Activated CD8-positive, alpha-beta memory T cell treated with anti-CD3 and anti-CD28 coated beads, Interleukin-2, amount 10 ng/mL, durations not matched to agents 7 days and 5 days (primary cell): ENCODE measurements around the gene PPP1R11. TPM values are rescaled to one million over a fixed set of nuclear protein-coding genes. Genes with fewer than 3 reads are reported as not detected.

Source experiments
- ATAC-seq: fragments of 150-1000 bp; cut with Tn5 transposase; one replicate; pipeline ENCODE4 v1.10.0; 2021; ENCODE audit warnings: moderate library complexity
- CTCF ChIA-PET: fragments of 350-600 bp; sonication (Branson Sonifier 250); formaldehyde crosslinking; loops from one replicate; lab custom pipeline; 2021; ENCODE audit warnings: antibody characterized with exemption; lab: Charles Lee
- DNase-seq: peaks from one replicate; pipeline ENCODE4 v3.0.0-alpha.2; 2020
- H3K27ac Mint-ChIP-seq: one replicate; pipeline ENCODE4 v1.8.0; 2021; ENCODE audit warnings: mild to moderate bottlenecking, mixed read lengths
- H3K27me3 Mint-ChIP-seq: one replicate; pipeline ENCODE4 v1.8.0; 2021; ENCODE audit warnings: mixed read lengths
- H3K36me3 Mint-ChIP-seq: one replicate; pipeline ENCODE4 v1.8.0; 2021; ENCODE audit warnings: mild to moderate bottlenecking, mixed read lengths
- H3K4me1 Mint-ChIP-seq: one replicate; pipeline ENCODE4 v1.8.0; 2021; ENCODE audit warnings: mixed read lengths
- H3K4me3 Mint-ChIP-seq: one replicate; pipeline ENCODE4 v1.8.0; 2021; ENCODE audit warnings: mild to moderate bottlenecking, moderate library complexity, mixed read lengths
- H3K9me3 Mint-ChIP-seq: one replicate; pipeline ENCODE4 v1.8.0; 2022; ENCODE audit warnings: low read depth, mixed read lengths
- total RNA-seq, 2 experiments: library from RNA; stranded (reverse); gene quantifications; one replicate each; pipeline ENCODE4 v1.2.3, GENCODE V29; 2021

Gene PPP1R11
- total RNA-seq, 2 experiments from 2014 or later = 49.5 to 50.4 TPM

DNA sequence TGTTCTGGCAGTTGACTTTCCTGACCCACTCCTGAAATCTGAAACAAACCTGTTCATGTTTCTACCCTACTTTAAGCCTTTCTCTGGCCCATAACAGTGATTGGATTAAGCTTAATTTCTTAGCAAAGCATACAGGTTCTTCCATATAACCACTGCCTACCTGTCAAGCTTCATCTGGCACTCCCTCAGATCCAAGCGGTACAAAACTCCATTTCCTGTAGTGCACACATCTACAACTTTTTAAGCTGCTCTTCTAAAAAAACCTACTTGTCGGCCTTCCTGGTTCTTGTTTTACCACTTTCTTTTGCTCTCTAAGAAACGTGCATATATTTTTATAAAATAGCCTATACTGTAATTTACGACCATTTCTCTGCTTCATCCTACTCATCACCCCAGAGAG is 916 bp upstream of the PPP1R11 start:
- CTCF ChIA-PET = interaction anchor here (1.2 to 2.4 kb wide), 4 partner anchors 36 to 65 kb away, joined by 3 to 10 read pairs (median 6); no protein-coding TSS in a partner anchor
- no peaks in the 10 kb centered on the region for H3K9me3 Mint-ChIP-seq
- no peak for DNase-seq
- no peak for ATAC-seq
- peaks cover 53% of the 10 kb centered on the region for H3K36me3 Mint-ChIP-seq
- H3K27ac Mint-ChIP-seq = peak overlapping the region; percentile 96
- H3K4me3 Mint-ChIP-seq = peak overlapping the region; percentile 96
- peaks cover 53% of the 10 kb centered on the region for H3K4me1 Mint-ChIP-seq
- H3K27me3 Mint-ChIP-seq = peaks cover 10% of the 10 kb centered on the region

- CTCF ChIA-PET = interaction anchor here (2.4 kb wide), 1 partner anchor 63 kb away, joined by 10 read pairs; no protein-coding TSS in a partner anchor
- DNase-seq (no peak), ATAC-seq (no peak)
- Mint-ChIP-seq H3K27ac (peak overlapping the region; percentile 96), H3K4me1 (peaks cover 54% of the 10 kb centered on the region), H3K4me3 (peak overlapping the region; percentile 96), H3K9me3 (no peaks in the 10 kb centered on the region), H3K36me3 (peaks cover 49% of the 10 kb centered on the region), H3K27me3 (peaks cover 23% of the 10 kb centered on the region)
These were observed 602 bp downstream of the PPP1R11 start for GRCh38 chr6:30067460-30068139.

GRCh38 chr6:30071081-30071818 is 4.3 kb downstream of the PPP1R11 start:
- H3K4me3 Mint-ChIP-seq = no peak overlapping the region
- peaks cover 42% of the 10 kb centered on the region for H3K4me1 Mint-ChIP-seq
- ATAC-seq = no peak
- CTCF ChIA-PET = interaction anchor here (0.8 kb wide), 1 partner anchor 10 kb away, joined by 4 read pairs; the partner anchor contains the start of gene POLR1H
- peaks cover 30% of the 10 kb centered on the region for H3K36me3 Mint-ChIP-seq
- no peak overlapping the region for H3K27ac Mint-ChIP-seq
- H3K9me3 Mint-ChIP-seq = no peaks in the 10 kb centered on the region
- H3K27me3 Mint-ChIP-seq = peaks cover 57% of the 10 kb centered on the region
- peak; percentile 54 for DNase-seq

DNA sequence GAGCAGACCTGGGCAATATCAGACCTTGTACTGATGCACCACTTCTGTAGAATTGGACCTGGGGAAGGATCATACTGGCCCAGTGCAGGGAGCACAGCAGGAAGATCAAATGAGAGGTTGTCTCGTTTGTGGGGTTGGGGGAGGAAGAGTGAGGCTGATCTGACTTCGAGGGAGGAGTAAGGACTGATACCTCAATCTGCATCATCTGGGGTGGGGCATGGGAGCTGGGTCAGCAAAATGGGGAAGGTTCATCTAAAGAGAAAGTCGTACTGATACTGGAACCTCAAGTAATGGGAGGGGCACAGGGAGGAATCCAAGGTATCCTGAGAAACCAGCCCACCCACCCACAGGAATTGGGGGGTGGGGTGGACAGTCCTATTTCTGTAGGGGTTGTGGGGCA is 4.9 kb downstream of the PPP1R11 start:
- no peak overlapping the region for H3K4me3 Mint-ChIP-seq
- CTCF ChIA-PET = no interaction called here
- peaks cover 63% of the 10 kb centered on the region for H3K27me3 Mint-ChIP-seq
- ATAC-seq (no peak), DNase-seq (no peak)
- H3K9me3 Mint-ChIP-seq = no peaks in the 10 kb centered on the region
- peaks cover 30% of the 10 kb centered on the region for H3K36me3 Mint-ChIP-seq
- H3K27ac Mint-ChIP-seq = no peak overlapping the region
- peaks cover 47% of the 10 kb centered on the region for H3K4me1 Mint-ChIP-seq

DNA sequence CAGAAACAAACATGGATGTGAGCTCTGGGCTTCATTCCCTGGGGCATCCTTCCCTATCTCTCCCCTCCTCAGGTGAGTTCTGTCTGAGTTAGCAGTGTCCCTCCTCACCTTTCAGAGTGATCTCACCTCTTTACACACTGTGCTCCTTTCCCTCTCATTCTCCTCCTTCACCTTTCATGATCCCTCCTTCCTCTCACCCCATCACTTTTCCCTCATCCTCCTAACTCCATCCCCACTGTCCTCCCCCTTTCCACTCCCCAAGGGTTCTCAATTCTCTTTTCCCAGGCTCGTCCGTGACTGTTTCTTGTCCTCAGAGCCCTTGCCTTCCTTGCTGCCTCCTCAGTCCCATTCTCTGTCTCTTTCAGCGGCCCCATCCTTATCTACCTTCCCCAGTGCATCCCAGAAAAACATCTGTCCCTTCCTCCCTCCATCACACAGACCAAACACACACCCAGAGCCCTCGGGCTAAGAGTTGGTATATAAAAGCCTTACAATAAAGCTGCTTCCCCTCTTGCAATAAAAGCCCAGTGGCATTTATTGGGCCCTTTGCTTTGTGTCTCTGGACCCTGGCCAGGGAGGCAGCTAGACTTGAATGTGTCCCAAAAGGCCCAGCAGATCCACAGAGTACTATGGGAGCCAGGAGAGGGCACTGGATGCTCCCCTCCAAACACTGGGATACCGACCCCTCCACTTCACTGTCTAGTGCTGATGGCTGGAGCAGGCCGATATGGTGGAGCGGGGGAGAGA is 6.7 kb downstream of the PPP1R11 start:
- ATAC-seq (no peak), DNase-seq (no peak)
- no peaks in the 10 kb centered on the region for H3K9me3 Mint-ChIP-seq
- no peak overlapping the region for H3K4me3 Mint-ChIP-seq
- no peak overlapping the region for H3K27ac Mint-ChIP-seq
- peaks cover 49% of the 10 kb centered on the region for H3K4me1 Mint-ChIP-seq
- H3K27me3 Mint-ChIP-seq = peaks cover 77% of the 10 kb centered on the region
- CTCF ChIA-PET = interaction anchor here (0.6 to 2.5 kb wide), 3 partner anchors 9 to 30 kb away, joined by 3 to 8 read pairs (median 3); no protein-coding TSS in a partner anchor
- H3K36me3 Mint-ChIP-seq = peaks cover 21% of the 10 kb centered on the region

DNA sequence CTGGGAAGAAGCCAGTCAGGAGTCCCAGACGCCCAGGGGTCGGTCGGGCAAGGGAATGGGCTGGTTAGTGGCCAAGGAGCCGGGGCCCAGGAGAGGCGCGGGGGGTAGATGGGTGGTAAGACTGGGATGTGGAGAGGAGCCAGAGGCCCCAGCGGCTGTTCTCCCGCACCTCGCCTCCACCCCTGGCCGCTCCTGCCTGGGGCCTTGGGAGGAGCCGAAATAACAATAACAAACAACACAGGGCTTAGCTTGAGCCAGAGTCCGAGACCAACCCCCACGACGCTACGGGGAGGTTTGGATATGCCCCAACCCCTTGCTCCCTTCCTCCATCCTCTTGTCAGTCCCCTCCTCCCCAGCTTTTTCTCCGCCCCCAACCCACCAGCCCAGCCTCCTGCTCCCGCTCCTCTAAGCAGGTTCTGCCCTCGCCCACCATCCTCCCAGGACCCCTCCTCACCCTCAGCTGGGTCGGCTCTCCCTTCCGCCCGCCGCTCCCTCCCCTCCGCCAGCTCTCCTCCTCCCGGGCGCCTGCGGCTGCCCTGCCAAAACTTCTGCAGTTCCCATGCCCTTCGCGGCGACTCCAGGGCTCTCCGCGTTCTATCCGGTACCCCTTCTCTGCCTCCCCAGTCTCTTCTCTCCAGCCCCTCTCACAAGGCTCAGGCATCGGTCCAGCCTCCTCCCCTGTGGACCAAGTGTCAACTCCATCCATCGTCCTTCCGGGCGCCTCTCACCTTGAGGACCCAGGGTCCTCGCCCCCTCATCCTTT is 7.5 kb downstream of the PPP1R11 start:
- peaks cover 15% of the 10 kb centered on the region for H3K36me3 Mint-ChIP-seq
- no peak overlapping the region for H3K27ac Mint-ChIP-seq
- peaks cover 48% of the 10 kb centered on the region for H3K4me1 Mint-ChIP-seq
- ATAC-seq (no peak), DNase-seq (no peak)
- H3K9me3 Mint-ChIP-seq = no peaks in the 10 kb centered on the region
- no peak overlapping the region for H3K4me3 Mint-ChIP-seq
- peaks cover 86% of the 10 kb centered on the region for H3K27me3 Mint-ChIP-seq
- CTCF ChIA-PET = interaction anchor here (1.0 to 2.5 kb wide), 5 partner anchors 14 to 57 kb away, joined by 3 to 8 read pairs (median 3); no protein-coding TSS in a partner anchor

DNA sequence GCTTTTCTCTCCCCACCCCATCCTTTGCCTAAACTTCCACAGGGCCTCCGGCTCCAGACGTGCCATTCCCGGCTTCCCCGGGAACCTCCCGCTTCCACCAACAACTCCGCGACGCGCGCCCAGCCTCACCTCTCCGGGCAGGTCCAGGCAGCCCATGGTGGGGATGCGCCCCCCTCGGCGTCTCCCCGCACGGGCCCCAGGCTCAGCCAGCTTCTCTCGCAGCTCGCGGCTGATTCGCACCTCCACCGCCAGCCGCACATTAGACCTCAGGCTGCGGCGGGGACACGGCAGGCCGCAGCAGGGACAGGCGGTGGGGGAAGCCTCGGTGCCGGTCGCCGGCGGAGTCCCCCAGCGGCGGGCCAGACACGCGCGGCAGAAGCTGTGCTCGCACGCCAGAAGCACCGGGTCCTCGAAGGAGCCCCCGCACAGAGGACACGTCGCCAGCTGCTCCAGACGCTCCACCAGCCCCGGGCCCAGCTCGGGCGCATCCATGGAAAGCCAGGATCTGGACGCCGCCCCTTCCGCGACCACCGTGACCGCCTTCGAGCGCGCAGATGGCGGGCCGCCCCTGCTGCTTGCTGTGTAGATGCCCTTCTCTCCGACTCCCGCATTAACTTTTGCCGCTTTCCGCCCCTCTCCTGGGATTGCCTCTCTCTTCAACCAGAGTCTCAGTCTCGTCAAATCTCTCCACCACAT is 8.2 kb downstream of the PPP1R11 start, which contains the start of gene RNF39:
Gene RNF39 (minus strand): TSS at position 676 of the 696 bp plus-strand sequence. CDS start 184 bp downstream, at position 492.
- Mint-ChIP-seq H3K9me3 (no peaks in the 10 kb centered on the region), H3K36me3 (peaks cover 9% of the 10 kb centered on the region), H3K27me3 (peaks cover 90% of the 10 kb centered on the region), H3K4me1 (peaks cover 46% of the 10 kb centered on the region), H3K4me3 (no peak within 1 kb of the TSS), H3K27ac (no peak within 1 kb of the TSS)
- DNase-seq = no peak
- CTCF ChIA-PET = interaction anchor here (1.0 to 2.5 kb wide), 5 partner anchors 15 to 56 kb away, joined by 3 to 8 read pairs (median 3); no protein-coding TSS in a partner anchor
- no peak for ATAC-seq

- Mint-ChIP-seq H3K4me3 (no peak overlapping the region), H3K27ac (no peak overlapping the region)
- no peak for ATAC-seq
These were observed 9.1 kb downstream of the PPP1R11 start for GRCh38 chr6:30075790-30076732.

DNA sequence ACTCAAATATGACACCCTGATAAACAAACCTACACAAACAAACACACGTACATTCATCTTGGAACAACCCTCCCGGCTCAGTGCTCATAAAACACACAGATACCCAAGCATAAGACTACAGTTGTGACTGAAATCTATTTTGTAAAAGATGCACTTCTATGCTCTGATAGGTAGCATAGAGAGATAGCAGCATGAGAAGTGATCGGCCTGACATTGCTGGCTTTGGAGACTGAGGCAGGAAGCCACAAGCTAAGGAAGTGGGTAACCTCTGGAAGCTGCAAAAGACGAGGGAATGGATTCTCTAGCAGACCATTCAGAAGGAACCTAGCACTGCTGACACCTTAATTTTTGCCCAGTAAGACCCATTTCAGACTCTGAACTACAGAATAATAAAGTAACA is 10.2 kb downstream of the PPP1R11 start:
- H3K36me3 Mint-ChIP-seq = no peaks in the 10 kb centered on the region
- H3K4me1 Mint-ChIP-seq = peaks cover 32% of the 10 kb centered on the region
- CTCF ChIA-PET = interaction anchor here (1.2 to 2.8 kb wide), 3 partner anchors 26 to 427 kb away, joined by 3 to 17 read pairs (median 12); no protein-coding TSS in a partner anchor
- peaks cover 2% of the 10 kb centered on the region for H3K9me3 Mint-ChIP-seq
- H3K27me3 Mint-ChIP-seq = peaks cover 75% of the 10 kb centered on the region
- peak overlapping the region; percentile 9 for H3K27ac Mint-ChIP-seq
- peak; percentile 54 for ATAC-seq
- DNase-seq = peak; percentile 66
- no peak overlapping the region for H3K4me3 Mint-ChIP-seq

More at GRCh38 chr6:30075790-30076732, 9.1 kb downstream of the PPP1R11 start:
- peaks cover 39% of the 10 kb centered on the region for H3K4me1 Mint-ChIP-seq
- DNase-seq = no peak
- H3K27me3 Mint-ChIP-seq = peaks cover 84% of the 10 kb centered on the region
- H3K9me3 Mint-ChIP-seq = peaks cover 2% of the 10 kb centered on the region
- CTCF ChIA-PET = interaction anchor here (2.2 to 2.8 kb wide), 3 partner anchors 27 to 55 kb away, joined by 8 to 17 read pairs (median 8); no protein-coding TSS in a partner anchor
- peaks cover 4% of the 10 kb centered on the region for H3K36me3 Mint-ChIP-seq

DNA sequence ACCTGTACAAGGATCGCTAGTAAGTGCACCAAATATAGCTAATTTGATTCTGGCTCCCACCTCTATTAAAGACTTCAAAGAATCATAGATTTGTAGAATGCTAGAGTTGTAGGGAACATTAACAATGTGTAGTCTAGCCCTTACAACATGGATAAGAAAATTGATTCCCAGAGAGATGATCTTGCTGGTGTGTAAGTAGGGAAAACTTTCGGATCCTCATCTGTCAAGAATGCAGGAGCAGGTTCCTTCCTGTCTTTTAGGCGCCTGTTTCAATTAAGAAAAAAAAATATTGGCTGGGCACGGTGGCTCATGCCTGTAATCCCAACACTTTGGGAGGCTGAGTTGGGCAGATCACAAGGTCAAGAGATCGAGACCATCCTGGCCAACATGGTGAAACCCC is 20.9 kb downstream of the PPP1R11 start:
- DNase-seq (no peak), ATAC-seq (no peak)
- Mint-ChIP-seq H3K27ac (no peak overlapping the region), H3K27me3 (peaks cover 62% of the 10 kb centered on the region), H3K9me3 (no peaks in the 10 kb centered on the region), H3K36me3 (peaks cover 1% of the 10 kb centered on the region), H3K4me3 (no peak overlapping the region), H3K4me1 (no peaks in the 10 kb centered on the region)
- CTCF ChIA-PET = interaction anchor here (1.5 to 2.7 kb wide), 3 partner anchors 9 to 43 kb away, joined by 4 to 13 read pairs (median 7); no protein-coding TSS in a partner anchor
